GM12873 (cell line): ENCODE measurements around the gene LRRC8E.

Source experiments
- CTCF ChIP-seq: IDR thresholded peaks from 2 replicates; pipeline ENCODE4 v1.5.1; 2012; ENCODE audit warnings: low read depth, mild to moderate bottlenecking, moderate library complexity, low read length, control low read depth; ENCODE audit not compliant: insufficient read depth; ENCODE audit errors: missing control alignments

The LRRC8E gene

GRCh38 chr19:7888826-7889217 is 512 bp downstream of the LRRC8E start:
- no peak for TF ChIP-seq CTCF

DNA sequence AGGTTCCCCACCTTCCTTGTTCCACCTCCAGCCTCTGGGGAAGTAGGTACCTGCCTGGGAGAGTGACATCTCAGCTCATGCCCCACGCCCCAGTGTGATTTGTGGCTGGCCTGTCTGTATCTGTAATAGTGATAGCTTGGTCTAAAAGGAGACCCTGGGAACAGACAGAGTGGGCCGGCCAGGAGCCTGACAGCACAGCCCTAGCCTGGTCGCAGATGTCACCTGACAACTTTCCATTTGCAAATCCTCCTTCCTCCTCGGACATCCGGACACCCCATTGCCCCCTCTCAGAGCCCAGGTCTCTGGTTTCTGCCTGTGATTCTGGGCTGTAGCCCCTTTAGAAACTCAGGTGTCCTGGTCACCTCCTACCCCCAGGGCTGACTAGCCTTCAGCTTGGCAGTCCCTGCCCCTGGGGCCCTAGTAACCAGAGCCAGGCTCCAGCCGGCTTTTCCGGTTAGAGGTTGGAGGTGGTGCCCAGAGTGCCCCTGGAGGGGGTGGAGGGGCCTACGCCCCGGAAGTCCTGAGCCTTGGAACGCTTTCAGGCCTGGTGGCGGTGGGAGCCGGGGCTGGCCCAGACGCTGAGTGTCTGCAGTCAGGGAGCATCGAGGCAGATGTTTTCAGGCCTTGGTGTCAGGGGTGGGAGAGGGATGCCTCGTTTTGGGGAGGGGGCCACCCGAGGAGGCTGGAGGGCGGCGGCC is 6.5 kb downstream of the LRRC8E start:
- TF ChIP-seq CTCF: no peak

DNA sequence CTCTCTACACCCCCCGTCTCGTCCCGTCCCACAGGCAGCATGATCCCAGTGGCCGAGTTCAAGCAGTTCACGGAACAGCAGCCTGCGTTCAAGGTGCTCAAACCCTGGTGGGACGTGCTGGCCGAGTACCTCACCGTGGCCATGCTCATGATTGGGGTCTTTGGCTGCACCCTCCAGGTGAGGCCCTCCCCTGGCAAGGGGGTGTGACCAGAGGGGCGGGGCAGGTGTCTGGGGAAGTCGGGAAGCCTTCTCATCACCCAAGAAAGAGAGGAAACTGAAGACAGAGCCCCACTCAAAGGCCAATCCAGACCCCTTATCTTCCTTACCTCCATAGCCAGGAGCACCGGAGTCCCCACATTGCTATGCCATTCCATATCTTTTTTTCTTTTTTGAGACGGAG is 7.3 kb downstream of the LRRC8E start:
- no peak for TF ChIP-seq CTCF

DNA sequence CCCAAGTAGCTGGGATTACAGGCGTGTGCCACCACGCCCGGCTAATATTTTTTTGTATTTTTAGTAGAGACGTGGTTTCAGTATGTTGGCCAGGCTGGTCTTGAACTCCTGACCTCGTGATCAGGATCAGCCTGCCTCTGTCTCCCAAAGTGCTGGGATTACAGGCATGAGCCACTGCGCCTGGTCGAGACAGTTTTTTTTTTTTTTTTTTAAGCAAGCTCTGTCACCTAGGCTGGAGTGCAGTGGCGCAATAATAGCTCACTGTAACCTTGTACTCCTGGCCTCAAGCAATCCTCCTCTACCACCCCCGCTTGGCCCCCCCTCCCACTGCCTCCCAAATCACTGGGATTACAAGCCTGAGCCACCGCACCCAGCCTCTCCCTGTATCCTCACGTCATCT is 9.0 kb downstream of the LRRC8E start:
- no peak for TF ChIP-seq CTCF

DNA sequence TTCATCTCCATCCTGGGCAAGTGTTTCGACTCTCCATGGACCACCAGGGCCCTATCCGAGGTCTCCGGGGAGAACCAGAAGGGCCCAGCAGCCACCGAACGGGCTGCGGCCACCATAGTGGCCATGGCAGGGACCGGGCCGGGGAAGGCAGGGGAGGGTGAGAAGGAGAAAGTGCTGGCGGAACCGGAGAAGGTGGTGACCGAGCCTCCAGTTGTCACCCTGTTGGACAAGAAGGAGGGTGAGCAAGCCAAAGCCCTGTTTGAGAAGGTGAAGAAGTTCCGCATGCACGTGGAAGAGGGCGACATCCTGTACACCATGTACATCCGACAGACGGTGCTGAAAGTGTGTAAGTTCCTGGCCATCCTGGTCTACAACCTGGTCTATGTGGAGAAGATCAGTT is 10.7 kb downstream of the LRRC8E start:
- no peak for TF ChIP-seq CTCF

- TF ChIP-seq CTCF: no peak
Measured at GRCh38 chr19:7899751-7900378, 11.6 kb downstream of the LRRC8E start.

DNA sequence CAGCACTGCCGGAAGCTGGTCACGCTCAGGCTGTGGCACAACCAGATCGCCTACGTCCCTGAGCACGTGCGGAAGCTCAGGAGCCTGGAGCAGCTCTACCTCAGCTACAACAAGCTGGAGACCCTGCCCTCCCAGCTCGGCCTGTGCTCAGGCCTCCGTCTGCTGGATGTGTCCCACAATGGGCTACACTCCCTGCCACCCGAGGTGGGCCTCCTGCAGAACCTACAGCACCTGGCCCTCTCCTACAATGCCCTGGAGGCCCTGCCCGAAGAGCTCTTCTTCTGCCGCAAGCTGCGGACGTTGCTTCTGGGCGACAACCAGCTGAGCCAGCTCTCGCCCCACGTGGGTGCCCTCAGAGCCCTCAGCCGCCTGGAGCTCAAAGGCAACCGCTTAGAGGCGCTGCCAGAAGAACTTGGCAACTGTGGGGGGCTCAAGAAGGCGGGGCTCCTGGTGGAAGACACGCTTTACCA is 12.1 kb downstream of the LRRC8E start:
- no peak for TF ChIP-seq CTCF
